Neural cell (in vitro differentiated cells): ENCODE results near the gene JADE2. TPM values are rescaled to one million over a fixed set of nuclear protein-coding genes. Genes with fewer than 3 reads are reported as not detected.
"Not testable (repeated sequence)": the region's sequence is repeated elsewhere in the genome, so short reads cannot be mapped to it uniquely, and the experiment has no call there.

Experiments used
- H2AFZ ChIP-seq: fragments of 200-600, 300-800 bp; sonication (generic), shearing (Covaris generic); 2 replicates; pipeline ENCODE4 v1.6.0; 2014; ENCODE audit warnings: low read depth, mild to moderate bottlenecking, antibody characterized with exemption, low read length, moderate library complexity
- H3F3A ChIP-seq: fragments of 200-600 bp; shearing (Covaris generic); 2 replicates; pipeline ENCODE4 v1.6.1; 2016; ENCODE audit warnings: mild to moderate bottlenecking, moderate library complexity, mixed read lengths, antibody characterized with exemption, low read length; ENCODE audit not compliant: insufficient read depth, poor library complexity, severe bottlenecking
- H3K27ac ChIP-seq: fragments of 200-600, 300-800 bp; sonication (generic), shearing (Covaris generic); 2 replicates; pipeline ENCODE4 v1.5.1; 2014; ENCODE audit warnings: mild to moderate bottlenecking, low read length, moderate library complexity
- H3K27me3 ChIP-seq: fragments of 300-800, 200-600 bp; sonication (generic), shearing (Covaris generic); 2 replicates; pipeline ENCODE4 v1.6.0; 2014; ENCODE audit warnings: mild to moderate bottlenecking, low read depth, low read length, moderate library complexity; ENCODE audit not compliant: insufficient read depth
- H3K36me3 ChIP-seq: fragments of 300-800, 200-600 bp; sonication (generic), shearing (Covaris generic); 2 replicates; pipeline ENCODE4 v1.5.1; 2014; ENCODE audit warnings: mild to moderate bottlenecking, antibody characterized with exemption, low read length, moderate library complexity; ENCODE audit not compliant: insufficient read depth
- H3K4me2 ChIP-seq: fragments of 300-800, 200-600 bp; sonication (generic), shearing (Covaris generic); 2 replicates; pipeline ENCODE4 v1.6.0; 2014; ENCODE audit warnings: mild to moderate bottlenecking, low read length
- H3K4me3 ChIP-seq: fragments of 300-800, 200-600 bp; sonication (generic), shearing (Covaris generic); 2 replicates; pipeline ENCODE4 v1.5.1; 2014; ENCODE audit warnings: mild to moderate bottlenecking, low read length, moderate library complexity
- H3K79me2 ChIP-seq: fragments of 200-600 bp; shearing (Covaris generic); replicated peaks from 2 replicates; pipeline ENCODE4 v1.6.0; 2014; ENCODE audit warnings: mild to moderate bottlenecking, low read length, moderate library complexity; ENCODE audit not compliant: insufficient read depth
- H3K9ac ChIP-seq: fragments of 300-800, 200-600 bp; sonication (generic), shearing (Covaris generic); 2 replicates; pipeline ENCODE4 v1.6.1; 2016; ENCODE audit warnings: mild to moderate bottlenecking, low read length, mixed read lengths
- H3K9me2 ChIP-seq: fragments of 200-600 bp; shearing (Covaris generic); 2 replicates; pipeline ENCODE4 v1.6.1; 2016; ENCODE audit warnings: mild to moderate bottlenecking, low read length, mixed read lengths; ENCODE audit not compliant: insufficient read depth
- H3K9me3 ChIP-seq: fragments of 200-600, 300-800 bp; sonication (generic), shearing (Covaris generic); 2 replicates; pipeline ENCODE4 v1.6.1; 2016; ENCODE audit warnings: mild to moderate bottlenecking, mixed run types, low read length, moderate library complexity, mixed read lengths
- H4K20me1 ChIP-seq: fragments of 200-600 bp; shearing (Covaris generic); 2 replicates; pipeline ENCODE4 v1.6.1; 2016; ENCODE audit warnings: mild to moderate bottlenecking, mixed run types; ENCODE audit not compliant: insufficient read depth
- CTCF ChIP-seq: fragments of 450-650 bp; IDR thresholded peaks from 2 replicates; pipeline ENCODE4 v1.5.1; 2014; ENCODE audit warnings: antibody characterized with exemption, mild to moderate bottlenecking, moderate library complexity; ENCODE audit not compliant: poor library complexity, severe bottlenecking
- EP300 ChIP-seq: fragments of 450-650 bp; conservative IDR thresholded peaks from 2 replicates; pipeline ENCODE4 v1.6.1; 2014; ENCODE audit warnings: antibody characterized with exemption, mild to moderate bottlenecking, moderate library complexity; ENCODE audit not compliant: poor library complexity, severe bottlenecking
- EZH2 ChIP-seq: fragments of 200-600, 300-800 bp; shearing (Covaris generic), sonication (generic); IDR thresholded peaks from 2 replicates; pipeline ENCODE4 v1.6.1; 2014; ENCODE audit warnings: antibody characterized with exemption, low read length, borderline replicate concordance, mild to moderate bottlenecking; ENCODE audit not compliant: insufficient read depth, poor library complexity, severe bottlenecking
- MXI1 ChIP-seq: fragments of 450-650 bp; conservative IDR thresholded peaks from 2 replicates; pipeline ENCODE4 v1.6.1; 2014; ENCODE audit warnings: antibody characterized with exemption, mild to moderate bottlenecking; ENCODE audit not compliant: poor library complexity, severe bottlenecking
- POLR2AphosphoS5 ChIP-seq: IDR thresholded peaks from 2 replicates; pipeline ENCODE4 v1.6.1; 2012
- RAD21 ChIP-seq: fragments of 450-650 bp; conservative IDR thresholded peaks from 2 replicates; pipeline ENCODE4 v1.6.1; 2014; ENCODE audit warnings: antibody characterized with exemption, mild to moderate bottlenecking, moderate library complexity
- REST ChIP-seq: IDR thresholded peaks from 2 replicates; pipeline ENCODE4 v1.6.1; 2012; ENCODE audit warnings: borderline replicate concordance
- SMC3 ChIP-seq: fragments of 450-650 bp; conservative IDR thresholded peaks from 2 replicates; pipeline ENCODE4 v1.6.1; 2014; ENCODE audit warnings: antibody characterized with exemption, mild to moderate bottlenecking, moderate library complexity; ENCODE audit not compliant: poor library complexity
- TAF1 ChIP-seq: IDR thresholded peaks from 2 replicates; pipeline ENCODE4 v1.6.1; 2012; ENCODE audit warnings: low read depth
- polyA plus RNA-seq: library from polyadenylated mRNA; depleted of rRNA; stranded (reverse); fragments of >200 nt; gene quantifications from 2 replicates; pipeline ENCODE4 v1.2.3, GENCODE V29; 2014

JADE2 gene
- polyA plus RNA-seq, 1 donor from 2014 or later: 1.9 TPM

- Histone ChIP-seq H3F3A (no peaks in the 10 kb centered on the region), H3K9me2 (no peaks in the 10 kb centered on the region), H3K36me3 (no peaks in the 10 kb centered on the region), H3K9ac (no peak overlapping the region), H3K9me3 (no peaks in the 10 kb centered on the region), H3K4me3 (no peak overlapping the region), H2AFZ (no peak overlapping the region), H4K20me1 (no peaks in the 10 kb centered on the region), H3K27me3 (peaks cover 10% of the 10 kb centered on the region), H3K4me2 (no peak overlapping the region), H3K79me2 (no peaks in the 10 kb centered on the region), H3K27ac (no peak overlapping the region)
- TF ChIP-seq MXI1 (no peak), REST (no peak), RAD21 (no peak), CTCF (no peak), TAF1 (no peak), EZH2 (no peak)
Measured at GRCh38 chr5:134515801-134516200, 9.7 kb upstream of the JADE2 start.

- not testable (repeated sequence) for H3K27ac ChIP-seq, H3K9ac ChIP-seq, H3K9me3 ChIP-seq, H3K4me3 ChIP-seq, H3K79me2 ChIP-seq, H4K20me1 ChIP-seq, H3K4me2 ChIP-seq, H2AFZ ChIP-seq, H3K9me2 ChIP-seq, H3K36me3 ChIP-seq, H3F3A ChIP-seq
- H3K27me3 ChIP-seq: peaks cover 22% of the 10 kb centered on the region
Measured at GRCh38 chr5:134516984-134517383, 8.5 kb upstream of the JADE2 start.

GRCh38 chr5:134517553-134517952 is 7.9 kb upstream of the JADE2 start:
- H3F3A ChIP-seq: no peaks in the 10 kb centered on the region
- H3K27ac ChIP-seq: no peak overlapping the region
- no peak overlapping the region for H3K4me3 ChIP-seq
- no peaks in the 10 kb centered on the region for H3K79me2 ChIP-seq
- peaks cover 25% of the 10 kb centered on the region for H3K27me3 ChIP-seq
- H3K9me3 ChIP-seq: no peaks in the 10 kb centered on the region
- no peaks in the 10 kb centered on the region for H3K36me3 ChIP-seq
- H3K4me2 ChIP-seq: no peak overlapping the region
- TF ChIP-seq RAD21 (no peak), POLR2AphosphoS5 (no peak), TAF1 (no peak), SMC3 (no peak), EZH2 (no peak), EP300 (no peak), MXI1 (no peak), REST (no peak), CTCF (no peak)
- no peak overlapping the region for H2AFZ ChIP-seq
- H3K9me2 ChIP-seq: no peaks in the 10 kb centered on the region
- H3K9ac ChIP-seq: no peak overlapping the region
- no peaks in the 10 kb centered on the region for H4K20me1 ChIP-seq
